HG02840 (cell line): ENCODE results near the gene ACP7.
"Not testable (repeated sequence)": the region's sequence is repeated elsewhere in the genome, so short reads cannot be mapped to it uniquely, and the experiment has no call there.

ENCODE experiments used
- ATAC-seq: cut with Tn5 transposase; IDR thresholded peaks from one replicate; pipeline ENCODE4 v1.9.1; 2021; ENCODE audit warnings: mild to moderate bottlenecking, moderate library complexity, moderate number of reproducible peaks; ENCODE audit not compliant: unreplicated experiment, low FRiP score

ACP7 gene

GRCh38 chr19:39074942-39075341, 9.2 kb upstream of the ACP7 start:
- no peak for ATAC-seq

GRCh38 chr19:39077323-39077722, 6.8 kb upstream of the ACP7 start:
- no peak for ATAC-seq

- no peak for ATAC-seq
Measured at GRCh38 chr19:39078436-39079200, 5.5 kb upstream of the ACP7 start.

- ATAC-seq: no peak
Measured at GRCh38 chr19:39080431-39080830, 3.7 kb upstream of the ACP7 start.

- no peak for ATAC-seq
Measured at GRCh38 chr19:39082167-39082566, 2.0 kb upstream of the ACP7 start.

- no peak for ATAC-seq
Measured at GRCh38 chr19:39082745-39083598, 1.2 kb upstream of the ACP7 start.

- no peak for ATAC-seq
Measured at GRCh38 chr19:39083599-39083982, 577 bp upstream of the ACP7 start.

- no peak for ATAC-seq
Measured at GRCh38 chr19:39084732-39085080, 538 bp downstream of the ACP7 start.

- ATAC-seq: no peak
Measured at GRCh38 chr19:39085392-39085791, 1.2 kb downstream of the ACP7 start.

- no peak for ATAC-seq
Measured at GRCh38 chr19:39086386-39086785, 2.2 kb downstream of the ACP7 start.

GRCh38 chr19:39087907-39088686, 3.9 kb downstream of the ACP7 start:
- ATAC-seq: no peak

GRCh38 chr19:39090016-39090415, 5.8 kb downstream of the ACP7 start:
- not testable (repeated sequence) for ATAC-seq

- no peak for ATAC-seq
Measured at GRCh38 chr19:39090881-39091280, 6.7 kb downstream of the ACP7 start.

GRCh38 chr19:39095799-39096540, 11.8 kb downstream of the ACP7 start:
- ATAC-seq: not testable (repeated sequence)

- no peak for ATAC-seq
Measured at GRCh38 chr19:39097299-39097698, 13.1 kb downstream of the ACP7 start.

- no peak for ATAC-seq
Measured at GRCh38 chr19:39097721-39098120, 13.6 kb downstream of the ACP7 start.

GRCh38 chr19:39098365-39099269, 14.4 kb downstream of the ACP7 start:
- ATAC-seq: no peak

GRCh38 chr19:39099341-39099740, 15.2 kb downstream of the ACP7 start:
- ATAC-seq: no peak

GRCh38 chr19:39100500-39101166, 16.5 kb downstream of the ACP7 start:
- no peak for ATAC-seq
